Brain microvascular endothelial cell (primary cell): Measurements from ENCODE around the gene C19orf53.
"Not testable (repeated sequence)": the region's sequence is repeated elsewhere in the genome, so short reads cannot be mapped to it uniquely, and the experiment has no call there.

Source experiments
- DNase-seq: peaks from one replicate; pipeline ENCODE4 v3.0.0-alpha.2; 2020
- H3K27ac ChIP-seq: fragments of 250-450 bp; sonication (Bioruptor Pico); 2 replicates; pipeline ENCODE4 v1.5.1; 2020; ENCODE audit warnings: mild to moderate bottlenecking, moderate library complexity
- H3K27me3 ChIP-seq: fragments of 250-450 bp; sonication (Bioruptor Pico); replicated peaks from 2 replicates; pipeline ENCODE4 v1.5.1; 2020; ENCODE audit warnings: mild to moderate bottlenecking
- H3K36me3 ChIP-seq: fragments of 250-450 bp; sonication (Bioruptor Pico); replicated peaks from 2 replicates; pipeline ENCODE4 v1.5.1; 2020; ENCODE audit warnings: mild to moderate bottlenecking
- H3K4me3 ChIP-seq: 2 replicates; pipeline ENCODE4 v1.5.1; 2011; ENCODE audit warnings: low read depth, mild to moderate bottlenecking, control low read depth, low read length, moderate library complexity
- in situ Hi-C: cut with HindIII; loops from 2 replicates; pipeline ENCODE4 v1.10.0; 2017; ENCODE audit warnings: low sequenced_read_pairs, low pct_ligation_motif_present
- TF ChIP-seq, protein P1 (sequence below): IDR thresholded peaks from 2 replicates; pipeline ENCODE4 v1.5.1; 2011; ENCODE audit warnings: low read depth, mild to moderate bottlenecking, moderate library complexity, low read length, control low read depth, inconsistent platforms; ENCODE audit errors: missing control alignments

Gene C19orf53

DNA sequence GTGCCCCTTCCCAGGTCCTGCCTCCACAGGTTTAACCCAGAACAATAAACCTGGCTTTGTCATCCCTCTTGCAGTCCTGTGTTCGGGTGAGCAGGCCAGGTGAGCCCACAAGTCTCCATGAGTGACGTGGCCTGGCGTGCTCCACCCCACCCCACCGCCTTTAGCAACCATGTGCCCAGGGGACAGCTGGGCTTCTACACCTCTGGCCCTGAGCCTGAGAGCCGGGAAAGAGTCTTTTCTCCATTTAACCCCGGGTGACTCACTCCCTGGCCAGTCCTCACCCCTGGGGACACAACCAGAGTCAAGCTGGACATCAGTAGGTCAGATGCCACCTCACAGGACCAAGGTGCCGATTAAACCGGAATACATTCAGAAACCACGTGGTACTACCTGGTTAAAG, 4.1 kb downstream of the C19orf53 start:
- Histone ChIP-seq H3K27ac (no peak overlapping the region), H3K36me3 (peaks cover 23% of the 10 kb centered on the region), H3K27me3 (no peaks in the 10 kb centered on the region), H3K4me3 (no peak overlapping the region)
- TF ChIP-seq, protein P1, sequence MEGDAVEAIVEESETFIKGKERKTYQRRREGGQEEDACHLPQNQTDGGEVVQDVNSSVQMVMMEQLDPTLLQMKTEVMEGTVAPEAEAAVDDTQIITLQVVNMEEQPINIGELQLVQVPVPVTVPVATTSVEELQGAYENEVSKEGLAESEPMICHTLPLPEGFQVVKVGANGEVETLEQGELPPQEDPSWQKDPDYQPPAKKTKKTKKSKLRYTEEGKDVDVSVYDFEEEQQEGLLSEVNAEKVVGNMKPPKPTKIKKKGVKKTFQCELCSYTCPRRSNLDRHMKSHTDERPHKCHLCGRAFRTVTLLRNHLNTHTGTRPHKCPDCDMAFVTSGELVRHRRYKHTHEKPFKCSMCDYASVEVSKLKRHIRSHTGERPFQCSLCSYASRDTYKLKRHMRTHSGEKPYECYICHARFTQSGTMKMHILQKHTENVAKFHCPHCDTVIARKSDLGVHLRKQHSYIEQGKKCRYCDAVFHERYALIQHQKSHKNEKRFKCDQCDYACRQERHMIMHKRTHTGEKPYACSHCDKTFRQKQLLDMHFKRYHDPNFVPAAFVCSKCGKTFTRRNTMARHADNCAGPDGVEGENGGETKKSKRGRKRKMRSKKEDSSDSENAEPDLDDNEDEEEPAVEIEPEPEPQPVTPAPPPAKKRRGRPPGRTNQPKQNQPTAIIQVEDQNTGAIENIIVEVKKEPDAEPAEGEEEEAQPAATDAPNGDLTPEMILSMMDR: no peak
- in situ Hi-C loops: no loop called here
- no peak for DNase-seq

DNA sequence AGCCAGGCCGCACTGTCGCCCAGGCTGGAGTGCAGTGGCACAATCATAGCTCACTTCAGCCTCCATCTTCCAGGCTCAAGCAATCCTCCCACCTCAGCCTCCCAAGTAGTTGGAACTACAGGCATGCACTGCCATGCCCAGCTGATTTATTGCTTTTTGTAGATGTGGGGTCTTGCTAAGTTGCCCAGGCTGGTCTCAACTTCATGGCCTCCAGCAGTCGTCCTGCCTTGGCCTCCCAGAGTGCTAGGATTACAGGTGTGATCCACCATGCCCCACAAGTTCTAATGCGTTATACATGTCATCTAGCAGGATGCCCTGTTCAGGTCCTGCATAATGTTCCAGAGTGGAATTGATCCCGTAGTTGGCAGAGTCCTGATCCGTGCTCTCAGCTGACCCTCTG, 4.6 kb downstream of the C19orf53 start:
- no peaks in the 10 kb centered on the region for H3K27me3 ChIP-seq
- H3K4me3 ChIP-seq: no peak overlapping the region
- H3K27ac ChIP-seq: no peak overlapping the region
- in situ Hi-C loops: no loop called here
- H3K36me3 ChIP-seq: peaks cover 23% of the 10 kb centered on the region
- TF ChIP-seq, protein P1: no peak
- DNase-seq: no peak

DNA sequence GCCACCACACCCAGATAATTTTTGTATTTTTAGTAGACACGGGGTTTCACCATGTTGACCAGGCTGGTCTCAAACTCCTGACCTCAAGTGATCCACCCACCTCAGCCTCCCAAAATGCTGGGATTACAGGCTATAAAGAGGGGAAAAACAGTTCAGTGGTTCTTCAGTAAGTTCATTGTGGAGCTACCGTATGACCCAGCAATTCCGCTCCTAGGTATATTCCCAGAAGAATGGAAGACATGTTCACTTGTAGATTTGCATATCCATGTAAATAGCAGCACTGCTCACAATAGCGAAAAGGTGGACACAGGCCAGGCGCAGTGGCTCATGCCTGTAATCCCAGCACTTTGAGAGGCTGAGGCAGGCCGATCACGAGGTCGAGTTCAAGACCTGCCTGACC, 5.5 kb downstream of the C19orf53 start:
- H3K27ac ChIP-seq, DNase-seq, in situ Hi-C loops, H3K27me3 ChIP-seq, H3K4me3 ChIP-seq: not testable (repeated sequence)
- H3K36me3 ChIP-seq: peaks cover 23% of the 10 kb centered on the region

DNA sequence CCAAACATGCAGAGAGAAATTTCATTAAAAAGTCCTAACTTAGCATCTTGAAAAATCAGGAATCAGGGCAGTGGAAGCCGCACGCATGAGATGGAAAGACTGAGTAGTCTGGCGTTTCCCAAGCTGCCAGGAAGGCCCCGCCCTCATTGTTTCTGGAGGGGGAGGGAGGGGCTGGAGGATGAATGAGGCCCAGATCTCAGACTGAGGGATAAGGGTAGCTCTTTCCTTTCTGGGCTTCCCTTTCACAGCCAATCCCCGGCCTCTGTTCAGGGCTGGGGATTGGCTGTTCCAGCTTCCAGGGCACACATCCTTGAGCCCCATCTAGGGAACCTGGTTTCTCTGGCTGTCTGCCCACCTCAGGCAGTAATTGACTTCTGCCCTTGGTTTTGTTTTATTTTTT, 7.3 kb downstream of the C19orf53 start:
- Histone ChIP-seq H3K27ac (peak overlapping the region; percentile 36), H3K27me3 (no peaks in the 10 kb centered on the region), H3K4me3 (no peak overlapping the region), H3K36me3 (peaks cover 20% of the 10 kb centered on the region)
- TF ChIP-seq, protein P1: no peak
- peak; percentile 72 for DNase-seq
- in situ Hi-C loops: no loop called here

DNA sequence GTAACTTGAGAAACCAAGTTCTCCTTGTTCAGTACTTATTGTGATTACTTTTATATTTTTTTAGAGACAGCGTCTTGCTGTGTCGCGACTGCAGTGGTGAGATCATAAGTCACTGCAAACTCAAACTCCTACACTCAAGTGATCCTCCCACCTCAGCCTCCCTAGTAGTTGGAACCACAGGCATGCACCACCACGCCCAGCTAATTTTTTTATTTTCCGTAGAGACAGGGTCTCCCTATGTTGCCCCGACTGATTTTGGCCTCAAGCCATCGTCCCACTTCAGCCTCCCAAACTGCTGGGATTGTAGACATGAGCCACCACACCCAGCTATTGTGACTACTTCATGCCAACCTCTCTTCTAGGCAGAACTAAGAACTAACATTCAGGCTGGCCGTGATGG, 8.3 kb downstream of the C19orf53 start:
- H3K4me3 ChIP-seq: no peak overlapping the region
- no peak overlapping the region for H3K27ac ChIP-seq
- peaks cover 20% of the 10 kb centered on the region for H3K36me3 ChIP-seq
- TF ChIP-seq, protein P1: no peak
- no peak for DNase-seq
- in situ Hi-C loops: no loop called here
- no peaks in the 10 kb centered on the region for H3K27me3 ChIP-seq

DNA sequence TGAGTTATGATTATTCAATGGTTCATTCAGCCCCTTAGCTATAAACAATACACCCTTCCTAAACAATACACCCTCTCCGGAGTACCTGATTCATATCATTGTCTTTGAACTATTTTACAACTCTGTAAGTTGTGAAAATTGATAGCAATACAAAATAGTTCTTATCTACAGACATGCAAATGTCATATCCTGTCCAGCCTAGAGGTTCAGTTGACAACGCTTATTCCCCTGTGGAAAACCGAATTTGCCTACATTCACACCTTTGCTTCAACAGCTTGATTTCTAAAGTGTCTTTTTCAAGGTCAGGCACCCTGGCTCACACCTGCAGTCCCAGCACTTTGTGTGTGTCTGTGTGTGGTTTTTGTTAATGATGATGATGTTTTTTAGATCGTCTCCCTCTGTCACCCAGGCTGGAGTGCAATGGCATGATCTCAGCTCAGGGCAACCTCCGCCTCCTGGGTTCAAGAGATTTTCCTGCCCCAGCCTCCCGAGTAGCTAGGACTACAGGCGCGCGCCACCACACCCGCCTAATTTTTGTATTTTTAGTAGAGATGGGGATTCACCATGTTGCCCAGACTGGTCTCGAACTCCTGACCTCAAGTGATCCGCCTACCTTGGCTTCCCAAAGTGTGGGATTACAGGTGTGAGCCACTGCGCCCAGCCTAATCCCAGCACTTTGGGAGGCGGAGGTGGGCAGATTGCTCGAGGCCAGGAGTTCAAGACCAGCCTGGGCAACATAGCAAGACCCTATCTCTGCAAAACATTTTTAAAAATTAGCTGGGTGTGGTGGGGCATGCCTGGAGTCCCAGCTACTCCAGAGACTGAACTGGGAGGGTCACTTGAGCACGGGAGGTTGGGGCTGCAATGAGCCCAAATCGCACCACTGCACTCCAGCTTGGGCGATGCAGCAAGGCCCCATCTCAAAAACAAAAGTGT, 9.6 kb downstream of the C19orf53 start:
- in situ Hi-C loops: no loop called here
- Histone ChIP-seq H3K27me3 (no peaks in the 10 kb centered on the region), H3K36me3 (peaks cover 9% of the 10 kb centered on the region), H3K4me3 (no peak overlapping the region), H3K27ac (no peak overlapping the region)
- no peak for DNase-seq
- TF ChIP-seq, protein P1: no peak
